ENCODE results near the gene OR10K1.

- no peak for TF ChIP-seq CTCF (IDR thresholded peaks at IDR 0.05)
- no peak for TF ChIP-seq ZFX (IDR thresholded peaks at IDR 0.05; ENCODE audit: borderline replicate concordance)
Observed at GRCh38 chr1:158425027-158425426, 36.6 kb upstream of the OR10K1 start.

Data from 22Rv1 (cell line).